Breast epithelium (tissue), 3 donors: ENCODE results near the gene SPTA1.

ENCODE experiments used
- CTCF ChIP-seq, 3 donors: fragments of 450-650 bp; IDR thresholded peaks; one replicate each; pipeline ENCODE4 v1.5.1; 2016 to 2017; ENCODE audit warnings: antibody characterized with exemption in 3 of 3, mild to moderate bottlenecking in 3 of 3, moderate library complexity in 3 of 3
- POLR2A ChIP-seq: fragments of 450-650 bp; IDR thresholded peaks from one replicate; pipeline ENCODE4 v1.6.1; 2016; ENCODE audit warnings: antibody characterized with exemption, mild to moderate bottlenecking, moderate library complexity

- TF ChIP-seq CTCF (IDR thresholded peaks at IDR 0.05): no peak
- TF ChIP-seq POLR2A: no peak
Measured at GRCh38 chr1:158611916-158612315, 74.6 kb downstream of the SPTA1 start.
